HG03066 (cell line): Measurements from ENCODE around the gene NUP88.
"Not testable (repeated sequence)": the region's sequence is repeated elsewhere in the genome, so short reads cannot be mapped to it uniquely, and the experiment has no call there.

ENCODE experiments used
- ATAC-seq: cut with Tn5 transposase; IDR thresholded peaks from one replicate; pipeline ENCODE4 v1.9.1; 2021; ENCODE audit warnings: low read depth; ENCODE audit not compliant: unreplicated experiment

The NUP88 gene

DNA sequence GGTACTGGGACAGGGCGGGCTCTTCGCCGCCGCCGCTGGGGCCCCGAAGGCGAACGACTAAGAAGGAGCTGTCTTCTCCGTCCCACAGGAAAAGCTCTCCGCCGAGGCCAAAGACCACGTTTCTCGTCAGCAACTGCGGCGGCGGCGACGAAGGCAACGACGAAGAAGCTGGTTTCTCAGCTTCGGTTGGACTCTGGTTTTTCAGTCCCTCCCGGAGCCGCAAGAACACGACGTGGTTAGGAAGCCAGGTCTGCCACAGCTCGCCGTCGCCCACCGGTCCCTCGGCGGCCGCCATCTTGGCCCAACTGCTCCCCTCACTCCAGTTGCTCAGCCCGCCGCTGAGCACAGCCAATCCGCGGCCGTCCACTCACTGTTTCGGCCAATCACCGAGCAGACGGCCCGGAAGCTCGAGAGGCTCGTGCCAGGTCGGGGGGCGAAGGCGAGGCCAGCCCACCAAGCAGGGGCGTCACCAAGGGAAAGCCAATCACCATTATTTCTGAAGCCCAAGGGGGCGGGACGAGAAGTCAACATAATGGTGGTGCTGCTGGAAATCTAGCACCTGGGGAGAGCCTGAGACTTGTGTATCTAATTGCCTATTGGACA lies at the start of gene NUP88:
TSS of gene NUP88 (minus strand) at position 307 of the 603 bp plus-strand sequence. CDS start at position 295, 12 bp downstream.
- ATAC-seq = peak; percentile 79

- no peak for ATAC-seq
These were observed 48.6 kb upstream of the NUP88 start for GRCh38 chr17:5468075-5468473.

DNA sequence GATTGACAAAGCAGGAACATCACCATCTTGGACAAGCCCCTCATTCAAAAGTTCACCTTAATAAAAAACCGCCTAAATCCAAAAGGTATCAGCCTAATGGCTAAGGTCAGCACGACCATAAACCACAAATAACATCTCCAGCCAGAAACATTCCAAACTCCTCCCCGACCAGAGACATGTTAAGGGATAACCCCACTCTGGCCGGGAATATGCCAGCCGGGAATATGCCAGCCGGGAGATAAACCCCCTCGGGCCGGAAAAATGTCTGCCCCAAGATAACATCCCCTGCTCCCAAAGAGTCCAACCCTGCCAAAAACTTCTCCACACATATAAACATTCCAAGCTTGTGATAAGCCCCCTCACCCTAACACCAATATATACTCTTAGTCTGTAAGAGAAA lies 48.0 kb upstream of the NUP88 start:
- ATAC-seq = no peak

DNA sequence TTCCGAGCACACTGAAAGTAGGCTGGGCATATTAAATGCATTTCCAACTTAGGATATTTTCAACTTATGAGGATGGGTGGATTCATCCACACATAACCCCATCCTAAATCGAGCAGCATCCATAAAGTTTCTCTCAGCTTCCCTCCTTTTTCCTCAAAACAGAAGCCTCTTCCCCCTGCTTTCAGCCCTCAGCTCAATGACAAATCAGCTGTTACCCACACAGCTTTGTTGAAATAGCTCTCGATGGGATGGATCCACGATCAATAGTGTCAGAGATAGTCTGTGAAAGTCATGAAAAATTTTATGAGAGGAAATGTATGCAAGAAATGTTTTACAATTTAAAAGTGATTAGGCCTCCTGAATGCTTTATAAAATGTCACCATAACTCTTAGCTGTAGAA lies 46.8 kb upstream of the NUP88 start:
- no peak for ATAC-seq

GRCh38 chr17:5464717-5465507 lies 45.5 kb upstream of the NUP88 start:
- ATAC-seq = no peak

- ATAC-seq = no peak
These were observed 27.3 kb upstream of the NUP88 start for GRCh38 chr17:5446786-5447185.

GRCh38 chr17:5444209-5444608 lies 24.7 kb upstream of the NUP88 start:
- ATAC-seq = no peak

DNA sequence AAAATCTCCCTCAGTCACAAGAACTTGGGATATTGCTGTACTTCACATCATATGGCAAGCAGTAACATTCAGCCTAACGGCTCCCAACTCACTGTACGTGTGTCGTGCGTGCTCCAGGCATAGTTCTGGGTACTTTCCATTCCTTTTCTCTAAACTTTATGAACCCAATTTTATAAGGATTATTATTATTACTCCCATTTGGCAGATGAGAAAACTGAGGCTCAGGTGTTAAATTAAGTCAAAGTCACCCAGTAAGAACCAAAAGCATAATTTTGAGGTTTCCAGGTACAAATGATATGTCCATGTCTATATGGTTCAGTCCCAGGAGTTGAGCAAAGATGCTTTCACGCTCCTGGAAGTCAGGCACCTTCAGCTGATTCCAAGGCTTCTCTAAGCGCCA lies 24.3 kb upstream of the NUP88 start:
- ATAC-seq = no peak

GRCh38 chr17:5439446-5439764 lies 19.9 kb upstream of the NUP88 start:
- no peak for ATAC-seq

GRCh38 chr17:5438716-5439445 lies 19.4 kb upstream of the NUP88 start, which contains the start of gene C1QBP:
TSS of gene C1QBP (minus strand) at chr17:5439155. CDS start at chr17:5439073, 82 bp downstream.
- peak; percentile 65 for ATAC-seq

DNA sequence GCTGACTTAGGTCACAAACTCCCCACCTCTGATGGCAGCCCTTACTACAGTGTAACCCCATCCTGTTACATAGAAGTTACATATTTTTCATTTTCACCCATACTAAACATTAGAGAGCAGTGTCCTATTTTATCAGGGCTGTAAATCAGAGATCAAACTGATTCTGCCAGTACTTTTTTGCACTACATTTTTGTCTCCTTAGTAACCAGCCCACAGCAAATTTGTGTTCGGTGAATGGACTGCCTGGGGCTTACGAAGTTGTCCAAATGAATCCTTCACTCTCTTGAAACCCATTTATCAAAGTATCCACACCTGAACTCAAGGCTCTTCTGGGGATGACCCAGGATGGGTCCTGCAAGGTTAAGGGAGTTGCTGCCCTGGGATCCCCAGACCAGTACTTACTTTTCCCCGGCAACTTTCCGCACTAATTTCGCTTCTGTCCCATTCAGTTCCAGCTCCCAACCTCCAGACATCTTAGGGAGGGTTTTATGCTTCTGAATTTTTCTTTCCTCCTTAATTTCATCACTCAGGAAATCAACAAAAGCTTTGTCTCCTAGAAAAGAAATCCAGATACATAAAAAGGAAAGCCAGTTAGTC lies 18.4 kb upstream of the NUP88 start:
- no peak for ATAC-seq

DNA sequence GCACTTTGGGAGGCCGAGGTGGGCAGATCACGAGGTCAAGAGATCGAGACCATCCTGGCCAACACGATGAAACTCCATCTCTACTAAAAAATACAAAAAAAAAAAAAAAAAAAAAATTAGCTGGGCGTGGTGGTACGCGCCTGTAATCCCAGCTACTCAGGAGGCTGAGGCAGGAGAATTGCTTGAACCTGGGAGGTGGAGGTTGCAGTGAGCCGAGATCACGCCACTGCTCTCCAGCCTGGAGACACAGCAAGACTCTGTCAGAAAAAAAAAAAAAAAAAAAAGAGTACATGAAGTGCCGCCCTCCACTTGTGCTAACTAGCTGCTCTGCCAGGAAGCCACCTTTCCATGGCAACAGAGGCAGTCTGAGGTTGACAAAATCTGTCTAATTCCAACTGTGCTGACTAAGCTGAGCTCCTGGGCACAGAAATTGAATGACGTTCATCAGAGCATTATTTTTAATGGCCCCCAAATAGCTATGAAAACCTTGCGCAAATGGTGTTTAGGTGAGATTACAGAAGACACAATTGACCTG lies 16.4 kb upstream of the NUP88 start:
- not testable (repeated sequence) for ATAC-seq

DNA sequence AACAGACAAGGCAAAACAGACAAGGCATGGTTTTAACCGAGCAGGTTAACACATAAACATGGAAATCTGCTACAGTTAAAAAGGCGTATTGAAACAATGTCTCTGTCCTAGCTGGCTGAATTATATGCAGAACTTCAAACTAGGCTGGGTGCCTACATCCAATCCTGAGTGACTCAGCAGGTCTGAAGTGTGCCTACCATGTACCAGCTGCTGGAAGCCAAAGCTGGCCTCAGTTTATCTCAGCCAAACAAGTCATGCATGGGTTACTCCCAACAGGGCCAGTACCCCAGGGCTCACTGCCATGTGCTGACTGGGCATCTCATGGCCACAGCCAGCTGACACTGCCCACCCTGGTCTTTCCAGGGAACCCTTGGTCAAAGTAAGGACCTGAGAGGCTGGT lies 15.5 kb upstream of the NUP88 start:
- ATAC-seq = no peak

DNA sequence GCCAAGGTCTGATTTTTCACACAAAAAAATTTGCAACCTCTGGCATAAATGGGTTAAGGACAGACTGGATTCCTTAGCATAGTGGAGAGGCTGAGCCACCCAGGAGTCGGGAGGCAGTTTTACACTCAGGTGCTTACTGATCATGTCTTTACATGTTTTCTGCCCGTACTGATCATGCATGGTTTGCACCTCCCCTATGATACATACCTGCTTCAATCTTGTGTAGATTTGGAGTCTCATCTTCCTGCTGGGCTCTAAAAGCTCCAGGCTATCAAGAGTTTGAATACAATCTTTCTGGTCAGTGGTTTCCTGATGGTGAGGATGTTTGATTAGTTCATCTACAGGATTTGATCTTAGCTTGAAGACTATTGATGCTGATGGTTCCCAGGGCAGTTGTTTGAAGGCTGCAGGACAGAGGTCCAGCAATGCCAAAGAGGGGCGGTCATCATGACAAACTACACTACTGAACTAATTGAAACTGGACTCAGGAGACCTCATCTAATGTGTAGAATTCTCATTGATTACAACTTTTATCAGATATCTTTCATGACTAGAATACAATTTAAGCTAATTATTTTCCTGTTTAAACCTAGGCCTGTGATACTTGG lies 12.6 kb upstream of the NUP88 start:
- ATAC-seq = no peak

DNA sequence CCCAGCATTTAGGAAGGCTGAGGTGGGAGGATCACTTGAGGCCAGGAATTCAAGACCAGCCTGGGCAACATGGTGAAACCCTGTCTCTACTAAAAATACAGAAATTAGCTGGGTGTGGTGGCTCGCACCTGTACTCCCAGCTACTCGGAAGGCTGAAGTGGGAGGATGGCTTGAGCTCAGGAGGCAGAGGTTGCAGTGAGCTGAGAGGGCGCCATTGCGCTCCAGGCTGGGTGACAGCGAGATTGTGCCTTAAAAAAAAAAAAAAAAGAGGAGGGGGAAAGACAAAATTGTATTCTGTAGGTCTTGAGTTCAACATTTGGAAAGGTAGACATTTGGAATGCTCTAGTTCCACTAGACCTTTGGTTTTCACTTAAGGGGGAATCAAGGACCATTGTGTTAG lies 11.8 kb upstream of the NUP88 start:
- ATAC-seq = not testable (repeated sequence)

GRCh38 chr17:5430413-5430999 lies 11.0 kb upstream of the NUP88 start:
- no peak for ATAC-seq

- no peak for ATAC-seq
These were observed 9.9 kb upstream of the NUP88 start for GRCh38 chr17:5429191-5429887.

DNA sequence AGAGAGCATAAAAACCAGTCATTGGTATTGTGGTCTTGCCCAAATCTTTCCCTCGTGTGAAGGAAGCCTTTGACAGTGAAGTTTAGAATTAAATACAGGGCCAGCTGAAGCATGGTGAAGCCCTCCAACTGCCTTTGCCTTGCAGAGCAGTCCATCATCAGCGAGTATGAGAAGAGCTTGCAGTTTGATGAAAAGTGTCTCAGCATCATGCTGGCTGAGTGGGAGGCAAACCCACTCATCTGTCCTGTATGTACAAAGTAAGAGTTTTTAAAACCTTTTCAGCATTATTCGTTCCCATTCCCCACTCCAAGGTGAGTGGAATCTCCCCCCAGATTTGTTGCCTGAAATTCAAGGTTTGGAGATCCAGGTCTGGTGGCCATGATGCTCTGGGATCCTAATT lies 6.4 kb upstream of the NUP88 start:
- no peak for ATAC-seq

- ATAC-seq = no peak
These were observed 5.4 kb upstream of the NUP88 start for GRCh38 chr17:5424909-5425308.

GRCh38 chr17:5422505-5422904 lies 3.0 kb upstream of the NUP88 start:
- no peak for ATAC-seq
